Adipocyte (in vitro differentiated cells): Measurements from ENCODE around the gene SMG6.

Source experiments
- DNase-seq: peaks from one replicate; pipeline ENCODE4 v3.0.0-alpha.2; 2015; ENCODE audit warnings: low read depth
- H3K27me3 ChIP-seq: replicated peaks from 2 replicates; pipeline ENCODE4 v1.7.0; 2013; ENCODE audit warnings: mild to moderate bottlenecking, low read length, moderate library complexity; ENCODE audit not compliant: control insufficient read depth, insufficient read depth
- H3K36me3 ChIP-seq: 2 replicates; pipeline ENCODE4 v1.7.0; 2013; ENCODE audit warnings: low read length, mild to moderate bottlenecking, moderate library complexity; ENCODE audit not compliant: control insufficient read depth, insufficient read depth, severe bottlenecking
- H3K4me1 ChIP-seq: 2 replicates; pipeline ENCODE4 v1.7.0; 2013; ENCODE audit warnings: mild to moderate bottlenecking, low read length, moderate library complexity; ENCODE audit not compliant: control insufficient read depth, insufficient read depth
- H3K4me3 ChIP-seq: 2 replicates; pipeline ENCODE4 v1.7.0; 2013; ENCODE audit warnings: mild to moderate bottlenecking, low read length, moderate library complexity
- H3K9ac ChIP-seq: 2 replicates; pipeline ENCODE4 v1.7.0; 2013; ENCODE audit warnings: mild to moderate bottlenecking, low read length, moderate library complexity
- H3K9me3 ChIP-seq: 2 replicates; pipeline ENCODE4 v1.7.0; 2013; ENCODE audit warnings: mild to moderate bottlenecking, low read length, moderate library complexity; ENCODE audit not compliant: control insufficient read depth

SMG6 gene

GRCh38 chr17:2303204-2304188 lies at the start of gene SMG6, which contains the start of gene SRR:
SMG6 (minus strand) TSS chr17:2303785; CDS start chr17:2303720, 65 bp downstream.
SRR (plus strand) TSS chr17:2303950; CDS start chr17:2315561, 11,611 bp downstream.
- peak; percentile 97 for DNase-seq
- no peaks in the 10 kb centered on the region for H3K27me3 ChIP-seq
- H3K36me3 ChIP-seq = peaks cover 6% of the 10 kb centered on the region
- H3K9ac ChIP-seq = peak within 1 kb of the TSS; percentile 92
- peaks cover 11% of the 10 kb centered on the region for H3K4me1 ChIP-seq
- peak within 1 kb of the TSS; percentile 96 for H3K4me3 ChIP-seq
- H3K9me3 ChIP-seq = no peaks in the 10 kb centered on the region

- peaks cover 16% of the 10 kb centered on the region for H3K4me1 ChIP-seq
- no peaks in the 10 kb centered on the region for H3K36me3 ChIP-seq
- H3K9me3 ChIP-seq = no peaks in the 10 kb centered on the region
- H3K27me3 ChIP-seq = no peaks in the 10 kb centered on the region
- DNase-seq = no peak
- H3K9ac ChIP-seq = no peak overlapping the region
- no peak overlapping the region for H3K4me3 ChIP-seq
Observed at GRCh38 chr17:2351269-2351668, 47.7 kb upstream of the SMG6 start.

- H3K27me3 ChIP-seq = no peaks in the 10 kb centered on the region
- peak overlapping the region; percentile 16 for H3K9ac ChIP-seq
- peak; percentile 76 for DNase-seq
- no peaks in the 10 kb centered on the region for H3K9me3 ChIP-seq
- H3K36me3 ChIP-seq = no peaks in the 10 kb centered on the region
- no peak overlapping the region for H3K4me3 ChIP-seq
- peaks cover 17% of the 10 kb centered on the region for H3K4me1 ChIP-seq
Observed at GRCh38 chr17:2347805-2348685, 44.5 kb upstream of the SMG6 start.

- Histone ChIP-seq H3K36me3 (no peaks in the 10 kb centered on the region), H3K9ac (no peak overlapping the region), H3K4me1 (peaks cover 17% of the 10 kb centered on the region), H3K27me3 (no peaks in the 10 kb centered on the region), H3K4me3 (no peak overlapping the region), H3K9me3 (no peaks in the 10 kb centered on the region)
- DNase-seq = no peak
Observed at GRCh38 chr17:2346475-2346874, 42.9 kb upstream of the SMG6 start.

- Histone ChIP-seq H3K27me3 (no peaks in the 10 kb centered on the region), H3K4me3 (no peak overlapping the region), H3K36me3 (no peaks in the 10 kb centered on the region), H3K4me1 (peaks cover 17% of the 10 kb centered on the region), H3K9ac (no peak overlapping the region), H3K9me3 (no peaks in the 10 kb centered on the region)
- DNase-seq = no peak
Observed at GRCh38 chr17:2344528-2344927, 40.9 kb upstream of the SMG6 start.

GRCh38 chr17:2343421-2343820 lies 39.8 kb upstream of the SMG6 start:
- Histone ChIP-seq H3K4me1 (peaks cover 15% of the 10 kb centered on the region), H3K36me3 (no peaks in the 10 kb centered on the region), H3K9me3 (no peaks in the 10 kb centered on the region), H3K9ac (no peak overlapping the region), H3K27me3 (no peaks in the 10 kb centered on the region), H3K4me3 (no peak overlapping the region)
- DNase-seq = no peak

GRCh38 chr17:2338315-2338657 lies 34.7 kb upstream of the SMG6 start:
- peak; percentile 29 for DNase-seq
- peak overlapping the region; percentile 97 for H3K4me3 ChIP-seq
- H3K9me3 ChIP-seq = no peaks in the 10 kb centered on the region
- peak overlapping the region; percentile 86 for H3K9ac ChIP-seq
- no peaks in the 10 kb centered on the region for H3K27me3 ChIP-seq
- peaks cover 20% of the 10 kb centered on the region for H3K36me3 ChIP-seq
- H3K4me1 ChIP-seq = peaks cover 21% of the 10 kb centered on the region

GRCh38 chr17:2337544-2338314 lies 34.1 kb upstream of the SMG6 start:
- H3K4me3 ChIP-seq = peak overlapping the region; percentile 97
- H3K9ac ChIP-seq = peak overlapping the region; percentile 86
- peaks cover 21% of the 10 kb centered on the region for H3K4me1 ChIP-seq
- H3K36me3 ChIP-seq = peaks cover 26% of the 10 kb centered on the region
- no peaks in the 10 kb centered on the region for H3K27me3 ChIP-seq
- DNase-seq = peak; percentile 84
- no peaks in the 10 kb centered on the region for H3K9me3 ChIP-seq

GRCh38 chr17:2336852-2337543 lies 33.4 kb upstream of the SMG6 start, which contains the start of gene SGSM2:
SGSM2 (plus strand) TSS chr17:2337501; CDS start chr17:2337689, 188 bp downstream.
- Histone ChIP-seq H3K27me3 (no peaks in the 10 kb centered on the region), H3K9ac (peak within 1 kb of the TSS; percentile 96), H3K36me3 (peaks cover 33% of the 10 kb centered on the region), H3K4me1 (peaks cover 21% of the 10 kb centered on the region), H3K4me3 (peak within 1 kb of the TSS; percentile 97), H3K9me3 (no peaks in the 10 kb centered on the region)
- peak; percentile 79 for DNase-seq

- Histone ChIP-seq H3K4me3 (peak within 1 kb of the TSS; percentile 97), H3K27me3 (no peaks in the 10 kb centered on the region), H3K36me3 (peaks cover 39% of the 10 kb centered on the region), H3K9ac (peak within 1 kb of the TSS; percentile 96), H3K4me1 (peaks cover 21% of the 10 kb centered on the region), H3K9me3 (no peaks in the 10 kb centered on the region)
- peak; percentile 98 for DNase-seq
Observed at GRCh38 chr17:2336215-2336851, 32.7 kb upstream of the SMG6 start, which contains the start of gene TSR1. TSR1 (minus strand) TSS chr17:2336457; CDS start chr17:2336427, 30 bp downstream.
